Osteoblast (primary cell): ENCODE measurements around the gene RNF133. TPM values are rescaled to one million over a fixed set of nuclear protein-coding genes. Genes with fewer than 3 reads are reported as not detected.
"Not testable (repeated sequence)": the region's sequence is repeated elsewhere in the genome, so short reads cannot be mapped to it uniquely, and the experiment has no call there.

Source experiments
- DNase-seq: peaks from one replicate; pipeline ENCODE4 v3.0.0; 2011; ENCODE audit warnings: low spot score, mixed read lengths; ENCODE audit not compliant: insufficient read length; ENCODE audit errors: missing footprints
- H2AFZ ChIP-seq: 2 replicates; pipeline ENCODE4 v1.6.0; 2011; ENCODE audit warnings: mild to moderate bottlenecking, low read length
- H3K27ac ChIP-seq: 2 replicates; pipeline ENCODE4 v1.5.1; 2011; ENCODE audit warnings: mild to moderate bottlenecking, low read depth, low read length, moderate library complexity
- H3K27me3 ChIP-seq: 2 replicates; pipeline ENCODE4 v1.6.0; 2012; ENCODE audit warnings: mild to moderate bottlenecking, control low read depth, inconsistent platforms, low read length, moderate library complexity; ENCODE audit not compliant: insufficient read depth
- H3K36me3 ChIP-seq: 2 replicates; pipeline ENCODE4 v1.5.1; 2011; ENCODE audit warnings: mild to moderate bottlenecking, low read length, control low read depth, moderate library complexity; ENCODE audit not compliant: insufficient read depth
- H3K4me1 ChIP-seq: 2 replicates; pipeline ENCODE4 v1.5.1; 2011; ENCODE audit warnings: mild to moderate bottlenecking, low read length, control low read depth, moderate library complexity; ENCODE audit not compliant: insufficient read depth
- H3K4me2 ChIP-seq: 2 replicates; pipeline ENCODE4 v1.6.0; 2011; ENCODE audit warnings: mild to moderate bottlenecking, low read length; ENCODE audit not compliant: insufficient read depth
- H3K4me3 ChIP-seq: fragments of 200-600 bp; sonication (generic); 3 replicates; pipeline ENCODE4 v1.5.1; 2012; ENCODE audit warnings: mild to moderate bottlenecking, low read length, inconsistent platforms; ENCODE audit not compliant: insufficient read depth
- H3K79me2 ChIP-seq: 2 replicates; pipeline ENCODE4 v1.6.0; 2012; ENCODE audit warnings: mild to moderate bottlenecking, low read length, control low read depth, inconsistent platforms; ENCODE audit not compliant: insufficient read depth
- H3K9me3 ChIP-seq: 2 replicates; pipeline ENCODE4 v1.5.1; 2011; ENCODE audit warnings: low read depth, low read length, control low read depth
- H4K20me1 ChIP-seq: 2 replicates; pipeline ENCODE4 v1.6.0; 2012; ENCODE audit warnings: mild to moderate bottlenecking, low read length, control low read depth; ENCODE audit not compliant: insufficient read depth
- CTCF ChIP-seq: IDR thresholded peaks from 2 replicates; pipeline ENCODE4 v1.5.1; 2011; ENCODE audit warnings: mild to moderate bottlenecking, low read depth, low read length, moderate library complexity; ENCODE audit errors: extremely low read depth
- total RNA-seq: library from RNA; depleted of rRNA; stranded (reverse); fragments of >200 nt; gene quantifications from 2 replicates; pipeline ENCODE4 v1.2.3, GENCODE V29; 2012

The RNF133 gene
- total RNA-seq, 1 donor = 0.36 TPM

GRCh38 chr7:122684504-122684903 is 14.4 kb downstream of the RNF133 start:
- Histone ChIP-seq H3K79me2 (no peaks in the 10 kb centered on the region), H2AFZ (no peak overlapping the region), H4K20me1 (no peaks in the 10 kb centered on the region), H3K36me3 (no peaks in the 10 kb centered on the region), H3K4me3 (no peak overlapping the region), H3K4me2 (no peak overlapping the region), H3K27me3 (no peaks in the 10 kb centered on the region), H3K27ac (no peak overlapping the region), H3K4me1 (no peaks in the 10 kb centered on the region), H3K9me3 (no peaks in the 10 kb centered on the region)
- no peak for TF ChIP-seq CTCF
- no peak for DNase-seq

GRCh38 chr7:122682815-122683550 is 15.9 kb downstream of the RNF133 start:
- no peak overlapping the region for H3K4me2 ChIP-seq
- H3K27ac ChIP-seq = no peak overlapping the region
- no peak for TF ChIP-seq CTCF
- no peaks in the 10 kb centered on the region for H3K4me1 ChIP-seq
- H3K4me3 ChIP-seq = no peak overlapping the region
- no peaks in the 10 kb centered on the region for H3K27me3 ChIP-seq
- H3K9me3 ChIP-seq = no peaks in the 10 kb centered on the region
- H4K20me1 ChIP-seq = no peaks in the 10 kb centered on the region
- no peak for DNase-seq
- no peaks in the 10 kb centered on the region for H3K79me2 ChIP-seq
- H2AFZ ChIP-seq = no peak overlapping the region
- H3K36me3 ChIP-seq = no peaks in the 10 kb centered on the region

- H3K4me3 ChIP-seq, H3K4me2 ChIP-seq, H3K27ac ChIP-seq, H4K20me1 ChIP-seq, H3K4me1 ChIP-seq, H2AFZ ChIP-seq, H3K79me2 ChIP-seq, DNase-seq, H3K36me3 ChIP-seq, H3K9me3 ChIP-seq, H3K27me3 ChIP-seq: not testable (repeated sequence)
Measured at GRCh38 chr7:122681186-122681585, 17.7 kb downstream of the RNF133 start.

GRCh38 chr7:122679813-122680212 is 19.1 kb downstream of the RNF133 start:
- no peak overlapping the region for H3K27ac ChIP-seq
- no peaks in the 10 kb centered on the region for H3K9me3 ChIP-seq
- no peaks in the 10 kb centered on the region for H3K4me1 ChIP-seq
- no peaks in the 10 kb centered on the region for H3K79me2 ChIP-seq
- DNase-seq = no peak
- H4K20me1 ChIP-seq = no peaks in the 10 kb centered on the region
- no peaks in the 10 kb centered on the region for H3K36me3 ChIP-seq
- no peak overlapping the region for H2AFZ ChIP-seq
- H3K27me3 ChIP-seq = no peaks in the 10 kb centered on the region
- no peak overlapping the region for H3K4me3 ChIP-seq
- no peak for TF ChIP-seq CTCF
- no peak overlapping the region for H3K4me2 ChIP-seq

- H3K9me3 ChIP-seq, H2AFZ ChIP-seq, H3K79me2 ChIP-seq, H3K36me3 ChIP-seq, H3K4me2 ChIP-seq, H3K4me3 ChIP-seq, H3K27me3 ChIP-seq, H3K27ac ChIP-seq, H3K4me1 ChIP-seq, H4K20me1 ChIP-seq, DNase-seq: not testable (repeated sequence)
Measured at GRCh38 chr7:122679269-122679709, 19.6 kb downstream of the RNF133 start.
